HG03469 (cell line): ENCODE results near the gene CCDC117.
"Not testable (repeated sequence)": the region's sequence is repeated elsewhere in the genome, so short reads cannot be mapped to it uniquely, and the experiment has no call there.

ENCODE experiments used
- ATAC-seq: cut with Tn5 transposase; IDR thresholded peaks from one replicate; pipeline ENCODE4 v1.9.1; 2021; ENCODE audit warnings: mild to moderate bottlenecking, moderate library complexity, moderate number of reproducible peaks; ENCODE audit not compliant: unreplicated experiment

CCDC117 gene

GRCh38 chr22:28772633-28773460 is at the start of gene CCDC117:
Gene CCDC117, plus strand, starts transcription at chr22:28772695. Its CDS starts 155 bp downstream, at chr22:28772850.
- ATAC-seq, result peak; percentile 79

GRCh38 chr22:28728002-28728401 is 44.5 kb upstream of the CCDC117 start:
- ATAC-seq, result no peak

- no peak for ATAC-seq
Measured at GRCh38 chr22:28728621-28729313, 43.7 kb upstream of the CCDC117 start.

DNA sequence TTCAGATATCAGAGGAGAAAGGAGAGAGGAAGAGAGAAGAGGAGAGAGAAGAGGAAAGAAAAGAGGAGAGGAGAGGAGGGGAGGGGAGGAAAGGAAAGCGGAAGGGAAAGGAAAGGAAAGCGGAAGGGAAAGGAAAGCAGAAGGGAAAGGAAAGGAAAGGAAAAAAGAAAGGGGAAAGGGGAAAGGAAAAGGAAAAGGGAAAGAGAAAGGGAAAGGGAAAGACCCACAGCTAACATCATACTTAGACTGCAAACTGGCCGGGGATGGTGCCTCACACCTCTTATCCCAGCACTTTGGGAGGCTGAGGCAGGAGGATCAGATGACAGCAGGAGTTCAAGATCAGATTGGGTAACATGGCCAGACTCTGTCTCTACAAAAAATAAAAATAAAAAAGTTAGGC is 42.3 kb upstream of the CCDC117 start:
- no peak for ATAC-seq

DNA sequence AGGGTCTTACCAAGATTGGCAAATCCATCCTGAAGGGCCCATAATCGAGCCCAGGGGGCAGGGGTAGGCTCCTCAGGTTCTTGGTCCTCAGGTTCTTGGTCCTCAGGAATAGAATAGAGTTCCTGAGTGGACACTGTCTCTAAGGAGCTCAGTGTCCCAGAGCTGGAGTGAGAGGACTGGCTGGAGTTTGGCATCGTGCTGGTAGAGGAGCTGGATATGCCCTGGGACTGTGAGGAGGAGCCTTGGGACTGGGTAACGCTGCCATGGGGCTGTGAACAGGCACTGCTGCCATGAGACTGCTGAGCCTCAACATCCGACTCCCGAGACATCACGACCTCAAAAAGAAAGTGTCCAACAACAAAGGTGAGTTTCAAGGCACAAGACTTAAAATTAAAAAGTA is 38.1 kb upstream of the CCDC117 start:
- ATAC-seq, result no peak

DNA sequence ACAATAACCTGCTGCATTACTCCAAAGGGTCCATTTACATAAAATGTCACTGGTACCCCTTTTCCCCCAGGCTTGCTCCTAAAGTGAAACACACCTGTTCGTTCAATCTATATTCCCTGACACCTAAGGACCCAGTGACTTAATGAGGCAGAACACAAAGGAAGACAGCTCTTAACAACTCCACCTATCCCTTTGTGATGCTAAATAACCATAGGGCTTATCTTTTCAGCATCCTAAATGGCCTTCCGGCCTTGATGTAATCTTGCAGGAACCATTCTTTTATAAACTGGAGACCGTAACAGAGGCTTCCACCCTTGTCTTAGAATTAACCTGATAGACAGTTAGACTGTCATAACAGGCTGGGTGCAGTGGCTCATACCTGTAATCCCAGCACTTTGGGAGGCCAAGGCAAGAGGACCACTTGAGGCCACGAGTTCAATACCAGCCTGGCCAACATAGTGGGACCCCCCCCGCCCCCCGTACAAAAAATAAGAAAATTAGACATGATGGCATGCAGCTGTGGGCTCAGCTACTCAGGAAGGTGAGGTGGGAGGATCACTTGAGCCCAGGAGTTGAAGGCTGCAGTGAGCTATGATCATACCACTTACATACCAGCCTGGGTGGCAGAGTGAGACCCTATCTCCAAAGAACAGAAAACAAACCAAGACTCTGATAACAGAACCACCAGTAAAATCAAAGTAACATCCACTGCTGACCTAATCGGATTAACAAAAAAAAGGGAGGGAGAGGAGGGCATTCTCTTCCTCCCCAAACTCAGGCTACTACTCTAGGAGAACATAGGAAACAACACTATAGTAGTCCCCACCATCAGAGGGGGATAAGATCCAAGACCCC is 36.0 kb upstream of the CCDC117 start:
- ATAC-seq, result no peak

GRCh38 chr22:28737701-28738100 is 34.8 kb upstream of the CCDC117 start:
- ATAC-seq, result no peak

GRCh38 chr22:28738876-28739275 is 33.6 kb upstream of the CCDC117 start:
- not testable (repeated sequence) for ATAC-seq

DNA sequence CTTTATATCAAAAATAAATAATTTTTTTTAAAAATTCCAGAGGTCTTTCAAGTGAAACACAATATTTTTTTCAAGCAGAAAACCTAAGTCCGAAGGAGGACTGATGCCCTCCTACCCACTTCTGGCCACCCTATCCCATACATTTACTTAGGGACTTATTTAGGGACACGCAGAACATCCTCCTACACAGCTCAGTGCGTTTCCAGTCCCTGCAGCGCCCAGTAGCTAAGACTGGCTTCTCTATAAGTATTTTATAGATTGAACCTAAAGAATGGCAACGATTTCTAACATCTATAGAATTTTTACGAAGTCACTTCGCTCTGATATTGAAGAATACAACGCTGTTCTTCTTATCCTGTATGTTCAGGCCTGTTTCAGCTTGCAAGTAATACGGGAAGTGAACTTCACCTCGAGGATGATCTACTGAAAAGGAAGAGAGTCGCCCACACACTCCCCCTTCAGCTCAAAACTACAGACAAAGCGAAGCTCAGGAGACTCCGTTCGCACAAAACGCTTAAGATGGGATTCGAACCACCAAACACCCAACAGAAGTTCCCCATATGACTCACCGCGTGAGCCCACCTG is 31.2 kb upstream of the CCDC117 start:
- no peak for ATAC-seq

GRCh38 chr22:28741785-28742561 is 30.5 kb upstream of the CCDC117 start, which contains the start of the genes CHEK2 and HSCB:
Gene CHEK2, minus strand, starts transcription at chr22:28741820. Its CDS starts 7,099 bp downstream, at chr22:28734721.
Gene HSCB, plus strand, starts transcription at chr22:28742039. Its CDS starts 57 bp downstream, at chr22:28742096.
- ATAC-seq, result peak; percentile 88

DNA sequence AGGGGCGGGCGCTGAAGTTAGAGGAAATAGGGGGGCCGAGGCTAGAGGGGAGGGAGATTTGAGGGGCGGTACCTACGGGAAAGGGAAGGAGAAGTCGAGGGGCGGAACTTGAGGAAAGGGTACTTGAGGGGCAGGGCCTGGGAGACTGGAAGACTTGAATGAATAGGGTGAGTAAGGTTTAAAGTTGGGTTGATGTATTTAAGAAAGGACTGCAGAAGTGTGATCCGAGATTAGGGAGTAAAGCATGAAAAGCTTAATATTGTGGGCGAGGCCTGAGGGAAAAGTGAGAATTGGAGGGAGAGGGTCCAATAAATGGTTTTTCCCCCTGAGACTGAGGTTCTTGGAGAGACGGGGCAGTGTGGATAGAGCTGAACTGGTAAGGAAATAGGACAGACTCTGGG is 29.9 kb upstream of the CCDC117 start:
- ATAC-seq, result no peak

- no peak for ATAC-seq
Measured at GRCh38 chr22:28743852-28744251, 28.6 kb upstream of the CCDC117 start.

GRCh38 chr22:28750471-28750881 is 22.0 kb upstream of the CCDC117 start:
- ATAC-seq, result no peak

DNA sequence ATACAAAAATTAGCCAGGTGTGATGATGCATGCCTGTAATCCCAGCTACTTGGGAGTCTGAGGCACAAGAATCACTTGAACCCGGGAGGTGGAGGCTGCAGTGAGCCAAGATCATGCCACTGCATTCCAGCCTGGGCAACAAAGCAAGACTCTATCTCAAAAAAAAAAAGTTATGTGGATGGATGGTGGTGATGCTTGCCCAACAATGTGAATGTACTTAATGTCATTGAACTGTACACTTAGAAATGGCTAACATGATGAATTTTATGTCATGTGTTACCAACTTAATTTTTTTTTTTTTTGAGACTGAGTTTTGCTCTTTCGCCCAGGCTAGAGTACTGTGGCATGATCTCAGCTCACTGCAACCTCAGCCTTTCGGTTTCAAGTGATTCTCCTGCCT is 18.0 kb upstream of the CCDC117 start:
- not testable (repeated sequence) for ATAC-seq

DNA sequence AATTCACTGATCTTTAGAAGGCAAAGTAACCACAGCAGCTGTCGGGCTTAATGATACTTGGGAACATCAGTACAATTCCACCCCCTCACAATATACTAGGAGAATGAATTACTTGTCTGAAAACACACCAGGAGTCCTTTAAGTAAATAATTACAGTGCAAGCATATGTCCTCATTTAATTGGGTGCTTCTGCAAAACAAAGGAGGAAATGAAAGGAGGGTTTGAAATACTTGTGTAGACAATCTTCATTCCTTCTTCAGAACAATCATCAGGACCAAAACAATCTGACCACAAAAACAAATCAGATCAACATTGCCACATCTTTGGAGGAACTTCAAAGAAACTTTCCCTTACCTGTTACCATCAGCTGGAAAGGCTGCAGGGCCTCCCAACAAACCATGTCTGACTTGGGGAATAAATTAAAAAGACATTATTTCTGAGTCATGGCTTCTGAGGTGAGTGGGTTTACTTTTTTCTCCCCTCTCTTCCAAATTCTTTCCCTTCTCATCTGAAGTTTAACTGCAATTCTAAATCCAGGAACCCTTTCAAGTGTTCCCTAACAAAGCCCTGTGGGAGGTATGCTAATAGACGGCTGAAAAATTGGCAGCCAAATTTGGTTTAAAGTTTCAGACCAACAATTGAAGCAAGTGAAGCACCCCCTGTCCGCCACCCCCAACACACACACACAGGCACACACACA is 12.5 kb upstream of the CCDC117 start:
- no peak for ATAC-seq

DNA sequence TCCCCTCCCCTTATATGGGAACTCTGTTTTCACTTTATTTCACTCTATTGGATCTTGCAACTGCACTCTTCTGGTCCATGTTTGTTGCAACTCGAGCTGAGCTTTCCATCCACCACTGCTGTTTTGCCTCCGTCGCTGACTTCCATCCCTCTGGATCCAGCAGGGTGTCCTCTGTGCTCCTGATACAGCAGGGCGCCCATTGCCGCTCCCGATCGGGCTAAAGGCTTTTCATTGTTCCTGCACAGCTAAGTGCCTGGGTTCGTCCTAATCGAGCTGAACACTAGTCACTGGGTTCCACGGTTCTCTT is 11.1 kb upstream of the CCDC117 start:
- ATAC-seq, result no peak

GRCh38 chr22:28762000-28762399 is 10.5 kb upstream of the CCDC117 start:
- not testable (repeated sequence) for ATAC-seq

GRCh38 chr22:28766628-28767027 is 5.9 kb upstream of the CCDC117 start:
- no peak for ATAC-seq

- ATAC-seq, result no peak
Measured at GRCh38 chr22:28768701-28769393, 3.6 kb upstream of the CCDC117 start.
